ENCODE data around the gene SFI1.

DNA sequence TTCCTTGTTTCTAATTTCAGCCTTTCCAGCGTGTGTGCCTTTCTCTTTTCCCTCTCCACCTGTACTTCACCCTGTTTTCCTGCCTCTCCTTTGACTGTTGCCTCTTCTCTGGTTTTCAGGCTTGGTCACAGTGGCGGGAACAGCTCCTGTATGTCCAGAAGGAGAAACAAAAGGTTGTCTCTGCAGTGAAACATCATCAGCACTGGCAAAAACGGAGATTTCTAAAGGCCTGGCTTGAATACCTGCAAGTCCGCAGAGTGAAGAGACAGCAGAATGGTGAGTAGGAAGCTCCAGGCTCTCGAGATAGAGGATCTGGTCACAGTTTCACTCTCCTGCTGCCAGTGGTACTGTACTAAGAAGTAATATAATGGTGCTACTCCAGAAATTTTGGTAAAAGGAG, 76.6 kb downstream of the SFI1 start:
- TF ChIP-seq, protein P1, sequence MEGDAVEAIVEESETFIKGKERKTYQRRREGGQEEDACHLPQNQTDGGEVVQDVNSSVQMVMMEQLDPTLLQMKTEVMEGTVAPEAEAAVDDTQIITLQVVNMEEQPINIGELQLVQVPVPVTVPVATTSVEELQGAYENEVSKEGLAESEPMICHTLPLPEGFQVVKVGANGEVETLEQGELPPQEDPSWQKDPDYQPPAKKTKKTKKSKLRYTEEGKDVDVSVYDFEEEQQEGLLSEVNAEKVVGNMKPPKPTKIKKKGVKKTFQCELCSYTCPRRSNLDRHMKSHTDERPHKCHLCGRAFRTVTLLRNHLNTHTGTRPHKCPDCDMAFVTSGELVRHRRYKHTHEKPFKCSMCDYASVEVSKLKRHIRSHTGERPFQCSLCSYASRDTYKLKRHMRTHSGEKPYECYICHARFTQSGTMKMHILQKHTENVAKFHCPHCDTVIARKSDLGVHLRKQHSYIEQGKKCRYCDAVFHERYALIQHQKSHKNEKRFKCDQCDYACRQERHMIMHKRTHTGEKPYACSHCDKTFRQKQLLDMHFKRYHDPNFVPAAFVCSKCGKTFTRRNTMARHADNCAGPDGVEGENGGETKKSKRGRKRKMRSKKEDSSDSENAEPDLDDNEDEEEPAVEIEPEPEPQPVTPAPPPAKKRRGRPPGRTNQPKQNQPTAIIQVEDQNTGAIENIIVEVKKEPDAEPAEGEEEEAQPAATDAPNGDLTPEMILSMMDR (IDR thresholded peaks at IDR 0.05), result no peak
- no peak for TF ChIP-seq POLR2A (IDR thresholded peaks at IDR 0.05)

All from thyroid gland (tissue), 4 donors.